Calu3 (cell line): ENCODE measurements around the gene NOVA2. TPM values are rescaled to one million over a fixed set of nuclear protein-coding genes. Genes with fewer than 3 reads are reported as not detected.

Experiments used
- BruUV-seq: library from RNA; stranded (reverse); fragments of 400-500 nt; replicated peaks from 2 replicates; lab custom pipeline; 2021; lab: Mats Ljungman, UMichigan
- CTCF ChIA-PET: fragments of 300-600 bp; sonication (Branson Sonifier 250); formaldehyde crosslinking; loops from one replicate; lab custom pipeline; 2022; ENCODE audit warnings: antibody characterized with exemption; lab: Charles Lee
- DNase-seq: peaks from one replicate; pipeline ENCODE4 v3.0.0; 2022
- H3K27ac Mint-ChIP-seq: one replicate; pipeline ENCODE4 v1.8.0; 2022; ENCODE audit warnings: mixed read lengths; ENCODE audit not compliant: unreplicated experiment
- H3K27me3 Mint-ChIP-seq: one replicate; pipeline ENCODE4 v1.8.0; 2022; ENCODE audit warnings: mixed read lengths; ENCODE audit not compliant: unreplicated experiment
- H3K36me3 Mint-ChIP-seq: one replicate; pipeline ENCODE4 v1.8.0; 2022; ENCODE audit warnings: mild to moderate bottlenecking, moderate library complexity, mixed read lengths; ENCODE audit not compliant: insufficient read depth, unreplicated experiment
- H3K4me1 Mint-ChIP-seq: one replicate; pipeline ENCODE4 v1.8.0; 2022; ENCODE audit warnings: mild to moderate bottlenecking, low read depth, mixed read lengths; ENCODE audit not compliant: unreplicated experiment
- H3K4me3 Mint-ChIP-seq: one replicate; pipeline ENCODE4 v1.8.0; 2022; ENCODE audit warnings: mild to moderate bottlenecking, low read depth, moderate library complexity, mixed read lengths; ENCODE audit not compliant: unreplicated experiment
- H3K9me3 Mint-ChIP-seq: one replicate; pipeline ENCODE4 v1.8.0; 2022; ENCODE audit warnings: low read depth, mixed read lengths; ENCODE audit not compliant: unreplicated experiment
- CTCF ChIP-seq: fragments of 200-600 bp; IDR thresholded peaks from one replicate; pipeline ENCODE4 v1.8.0; 2022; ENCODE audit warnings: antibody characterized with exemption; ENCODE audit not compliant: unreplicated experiment
- intact Hi-C: fragments of 100-400 bp; cut with micrococcal nuclease; formaldehyde crosslinking; loops from one replicate; pipeline ENCODE4 v1.10.0; 2022; ENCODE audit not compliant: unreplicated experiment
- total RNA-seq: library from RNA; stranded (reverse); gene quantifications from 2 replicates; pipeline ENCODE4 v1.2.3, GENCODE V29; 2022

NOVA2 gene
- total RNA-seq, 1 experiment from 2014 or later, result not detected

GRCh38 chr19:46022061-46022430 is 48.4 kb upstream of the NOVA2 start:
- H3K27ac Mint-ChIP-seq, result no peak overlapping the region
- H3K4me1 Mint-ChIP-seq, result peaks cover 2% of the 10 kb centered on the region
- DNase-seq, result no peak
- CTCF ChIA-PET, result no interaction called here
- TF ChIP-seq CTCF, result no peak
- intact Hi-C loops, result loop anchor here (10.0 kb wide), 1 partner anchor 163 kb away; no protein-coding TSS in a partner anchor
- no peak overlapping the region for H3K4me3 Mint-ChIP-seq
- no peaks in the 10 kb centered on the region for H3K9me3 Mint-ChIP-seq
- H3K27me3 Mint-ChIP-seq, result no peaks in the 10 kb centered on the region
- H3K36me3 Mint-ChIP-seq, result peaks cover 1% of the 10 kb centered on the region
- BruUV-seq, result no TSS peak

- Mint-ChIP-seq H3K4me1 (peaks cover 7% of the 10 kb centered on the region), H3K27ac (no peak overlapping the region), H3K4me3 (no peak overlapping the region), H3K27me3 (peaks cover 4% of the 10 kb centered on the region), H3K9me3 (no peaks in the 10 kb centered on the region), H3K36me3 (peaks cover 5% of the 10 kb centered on the region)
- intact Hi-C loops, result loop anchor here (10.0 kb wide), 1 partner anchor 163 kb away; no protein-coding TSS in a partner anchor
- TF ChIP-seq CTCF, result no peak
- CTCF ChIA-PET, result interaction anchor here (0.8 kb wide), 1 partner anchor 56 kb away, joined by 3 read pairs; no protein-coding TSS in a partner anchor
- no TSS peak for BruUV-seq
- DNase-seq, result no peak
Observed at GRCh38 chr19:46021531-46022041, 47.9 kb upstream of the NOVA2 start.

- CTCF ChIA-PET, result no interaction called here
- no peaks in the 10 kb centered on the region for H3K9me3 Mint-ChIP-seq
- no peak for DNase-seq
- H3K4me3 Mint-ChIP-seq, result no peak overlapping the region
- H3K27ac Mint-ChIP-seq, result no peak overlapping the region
- peaks cover 15% of the 10 kb centered on the region for H3K4me1 Mint-ChIP-seq
- BruUV-seq, result no TSS peak
- intact Hi-C loops, result loop anchor here (10.0 kb wide), 1 partner anchor 164 kb away; no protein-coding TSS in a partner anchor
- peaks cover 11% of the 10 kb centered on the region for H3K36me3 Mint-ChIP-seq
- TF ChIP-seq CTCF, result no peak
- H3K27me3 Mint-ChIP-seq, result peaks cover 13% of the 10 kb centered on the region
Observed at GRCh38 chr19:46020819-46021125, 47.1 kb upstream of the NOVA2 start.

- peaks cover 21% of the 10 kb centered on the region for H3K4me1 Mint-ChIP-seq
- H3K27me3 Mint-ChIP-seq, result peaks cover 27% of the 10 kb centered on the region
- CTCF ChIA-PET, result interaction anchor here (0.6 kb wide), 1 partner anchor 94 kb away, joined by 5 read pairs; no protein-coding TSS in a partner anchor
- no peak for TF ChIP-seq CTCF
- peaks cover 11% of the 10 kb centered on the region for H3K36me3 Mint-ChIP-seq
- H3K27ac Mint-ChIP-seq, result no peak overlapping the region
- H3K4me3 Mint-ChIP-seq, result no peak overlapping the region
- DNase-seq, result no peak
- no peaks in the 10 kb centered on the region for H3K9me3 Mint-ChIP-seq
- intact Hi-C loops, result no loop called here
- BruUV-seq, result no TSS peak
Observed at GRCh38 chr19:46019270-46019669, 45.6 kb upstream of the NOVA2 start.
